Amniotic stem cell (primary cell): Measurements from ENCODE around the gene BEX4.
"Not testable (repeated sequence)": the region's sequence is repeated elsewhere in the genome, so short reads cannot be mapped to it uniquely, and the experiment has no call there.

ENCODE experiments used
- DNase-seq: peaks from one replicate; lab custom pipeline; 2025; lab: John Stamatoyannopoulos, UW

BEX4 gene

GRCh38 chrX:103214870-103215424 is at the start of gene BEX4:
TSS of gene BEX4 (plus strand) at chrX:103215108. CDS start at chrX:103216154, 1,046 bp downstream.
- peak; percentile 21 for DNase-seq

- DNase-seq = no peak
These were observed 44.7 kb upstream of the BEX4 start for GRCh38 chrX:103170216-103170615.

GRCh38 chrX:103171353-103171752 is 43.6 kb upstream of the BEX4 start:
- DNase-seq = no peak

- DNase-seq = not testable (repeated sequence)
These were observed 39.7 kb upstream of the BEX4 start for GRCh38 chrX:103175256-103175655.

GRCh38 chrX:103175944-103176753 is 38.8 kb upstream of the BEX4 start:
- DNase-seq = peak; percentile 0

- no peak for DNase-seq
These were observed 37.4 kb upstream of the BEX4 start for GRCh38 chrX:103177556-103177955.

GRCh38 chrX:103183912-103184311 is 31.0 kb upstream of the BEX4 start:
- no peak for DNase-seq

- no peak for DNase-seq
These were observed 26.9 kb upstream of the BEX4 start for GRCh38 chrX:103187953-103188475.

GRCh38 chrX:103197721-103198306 is 17.1 kb upstream of the BEX4 start:
- DNase-seq = no peak

- not testable (repeated sequence) for DNase-seq
These were observed 16.2 kb upstream of the BEX4 start for GRCh38 chrX:103198668-103199067.

GRCh38 chrX:103201041-103201440 is 13.9 kb upstream of the BEX4 start:
- no peak for DNase-seq

GRCh38 chrX:103210056-103210455 is 4.9 kb upstream of the BEX4 start:
- DNase-seq = no peak

- peak; percentile 5 for DNase-seq
These were observed 3.7 kb upstream of the BEX4 start for GRCh38 chrX:103211012-103211715.

GRCh38 chrX:103212749-103213457 is 2.0 kb upstream of the BEX4 start:
- DNase-seq = no peak

GRCh38 chrX:103215425-103215991 is 600 bp downstream of the BEX4 start:
- DNase-seq = no peak

GRCh38 chrX:103220511-103221323 is 5.8 kb downstream of the BEX4 start:
- DNase-seq = no peak

GRCh38 chrX:103225918-103226317 is 11.0 kb downstream of the BEX4 start:
- DNase-seq = not testable (repeated sequence)

GRCh38 chrX:103233263-103233662 is 18.4 kb downstream of the BEX4 start:
- no peak for DNase-seq

GRCh38 chrX:103234869-103235268 is 20.0 kb downstream of the BEX4 start:
- no peak for DNase-seq

- DNase-seq = not testable (repeated sequence)
These were observed 20.7 kb downstream of the BEX4 start for GRCh38 chrX:103235608-103236007.
